Neuron (in vitro differentiated cells): Measurements from ENCODE around the gene PIK3R6.

Source experiments
- H2AFZ ChIP-seq: one replicate; pipeline ENCODE4 v1.6.1; 2013; ENCODE audit warnings: low read depth, mild to moderate bottlenecking, inconsistent platforms, low read length, moderate library complexity
- H3K27me3 ChIP-seq: one replicate; pipeline ENCODE4 v1.6.1; 2013; ENCODE audit warnings: low read length; ENCODE audit not compliant: insufficient read depth
- H3K36me3 ChIP-seq: one replicate; pipeline ENCODE4 v1.6.1; 2013; ENCODE audit warnings: low read length; ENCODE audit not compliant: insufficient read depth
- H3K4me1 ChIP-seq: one replicate; pipeline ENCODE4 v1.6.1; 2013; ENCODE audit warnings: low read length; ENCODE audit not compliant: insufficient read depth
- H3K4me3 ChIP-seq: 2 replicates; pipeline ENCODE4 v1.5.1; 2013; ENCODE audit warnings: mild to moderate bottlenecking, low read length, moderate library complexity
- H3K9me3 ChIP-seq: one replicate; pipeline ENCODE4 v1.6.1; 2013; ENCODE audit warnings: low read length

PIK3R6 gene

GRCh38 chr17:8900626-8901585 lies 33.4 kb upstream of the PIK3R6 start:
- Histone ChIP-seq H3K27me3 (peaks cover 3% of the 10 kb centered on the region), H3K9me3 (no peaks in the 10 kb centered on the region), H3K4me3 (no peak overlapping the region), H2AFZ (no peak overlapping the region), H3K4me1 (no peaks in the 10 kb centered on the region), H3K36me3 (no peaks in the 10 kb centered on the region)

- Histone ChIP-seq H3K36me3 (no peaks in the 10 kb centered on the region), H2AFZ (no peak overlapping the region), H3K4me1 (no peaks in the 10 kb centered on the region), H3K4me3 (no peak overlapping the region), H3K9me3 (no peaks in the 10 kb centered on the region), H3K27me3 (no peaks in the 10 kb centered on the region)
Measured at GRCh38 chr17:8900207-8900606, 32.7 kb upstream of the PIK3R6 start.

GRCh38 chr17:8898636-8899035 lies 31.2 kb upstream of the PIK3R6 start:
- Histone ChIP-seq H3K27me3 (no peaks in the 10 kb centered on the region), H3K4me3 (no peak overlapping the region), H2AFZ (no peak overlapping the region), H3K36me3 (no peaks in the 10 kb centered on the region), H3K4me1 (no peaks in the 10 kb centered on the region), H3K9me3 (no peaks in the 10 kb centered on the region)

GRCh38 chr17:8898126-8898525 lies 30.7 kb upstream of the PIK3R6 start:
- Histone ChIP-seq H2AFZ (no peak overlapping the region), H3K36me3 (no peaks in the 10 kb centered on the region), H3K4me1 (no peaks in the 10 kb centered on the region), H3K27me3 (no peaks in the 10 kb centered on the region), H3K9me3 (no peaks in the 10 kb centered on the region), H3K4me3 (no peak overlapping the region)

- Histone ChIP-seq H3K27me3 (no peaks in the 10 kb centered on the region), H3K9me3 (no peaks in the 10 kb centered on the region), H3K4me1 (no peaks in the 10 kb centered on the region), H3K36me3 (no peaks in the 10 kb centered on the region), H2AFZ (no peak overlapping the region), H3K4me3 (no peak overlapping the region)
Measured at GRCh38 chr17:8896641-8897635, 29.5 kb upstream of the PIK3R6 start.

GRCh38 chr17:8896087-8896486 lies 28.6 kb upstream of the PIK3R6 start:
- Histone ChIP-seq H3K36me3 (no peaks in the 10 kb centered on the region), H3K9me3 (no peaks in the 10 kb centered on the region), H2AFZ (no peak overlapping the region), H3K27me3 (no peaks in the 10 kb centered on the region), H3K4me3 (no peak overlapping the region), H3K4me1 (no peaks in the 10 kb centered on the region)

- no peak overlapping the region for H2AFZ ChIP-seq
- no peaks in the 10 kb centered on the region for H3K27me3 ChIP-seq
- no peaks in the 10 kb centered on the region for H3K36me3 ChIP-seq
- no peaks in the 10 kb centered on the region for H3K4me1 ChIP-seq
- H3K9me3 ChIP-seq = no peaks in the 10 kb centered on the region
- no peak overlapping the region for H3K4me3 ChIP-seq
Measured at GRCh38 chr17:8894673-8895578, 27.5 kb upstream of the PIK3R6 start.

- no peaks in the 10 kb centered on the region for H3K9me3 ChIP-seq
- H3K4me1 ChIP-seq = no peaks in the 10 kb centered on the region
- H3K36me3 ChIP-seq = no peaks in the 10 kb centered on the region
- H3K4me3 ChIP-seq = no peak overlapping the region
- H2AFZ ChIP-seq = no peak overlapping the region
- H3K27me3 ChIP-seq = no peaks in the 10 kb centered on the region
Measured at GRCh38 chr17:8894202-8894671, 26.8 kb upstream of the PIK3R6 start.

GRCh38 chr17:8893621-8894201 lies 26.2 kb upstream of the PIK3R6 start:
- Histone ChIP-seq H3K36me3 (no peaks in the 10 kb centered on the region), H3K4me1 (no peaks in the 10 kb centered on the region), H3K9me3 (no peaks in the 10 kb centered on the region), H3K4me3 (no peak overlapping the region), H3K27me3 (no peaks in the 10 kb centered on the region), H2AFZ (no peak overlapping the region)

- no peaks in the 10 kb centered on the region for H3K9me3 ChIP-seq
- H2AFZ ChIP-seq = no peak overlapping the region
- H3K27me3 ChIP-seq = no peaks in the 10 kb centered on the region
- no peaks in the 10 kb centered on the region for H3K36me3 ChIP-seq
- H3K4me3 ChIP-seq = no peak overlapping the region
- H3K4me1 ChIP-seq = no peaks in the 10 kb centered on the region
Measured at GRCh38 chr17:8893059-8893458, 25.6 kb upstream of the PIK3R6 start.

- Histone ChIP-seq H3K9me3 (no peaks in the 10 kb centered on the region), H3K4me3 (no peak overlapping the region), H3K4me1 (no peaks in the 10 kb centered on the region), H3K27me3 (no peaks in the 10 kb centered on the region), H2AFZ (no peak overlapping the region), H3K36me3 (no peaks in the 10 kb centered on the region)
Measured at GRCh38 chr17:8892338-8892690, 24.8 kb upstream of the PIK3R6 start.

- no peak overlapping the region for H2AFZ ChIP-seq
- no peaks in the 10 kb centered on the region for H3K4me1 ChIP-seq
- no peaks in the 10 kb centered on the region for H3K36me3 ChIP-seq
- no peaks in the 10 kb centered on the region for H3K9me3 ChIP-seq
- no peak overlapping the region for H3K4me3 ChIP-seq
- H3K27me3 ChIP-seq = no peaks in the 10 kb centered on the region
Measured at GRCh38 chr17:8890671-8891070, 23.2 kb upstream of the PIK3R6 start.
